ENCODE data around the gene FGF12.

FGF12 gene

GRCh38 chr3:192684151-192684550 is 43.2 kb downstream of the FGF12 start:
- Histone ChIP-seq H3K36me3 (ENCODE audit: control insufficient read depth in 1 of 2, insufficient read depth in 2 of 2, low read length in 2 of 2) (no peaks in the 10 kb centered on the region), H3K27ac (ENCODE audit: low read length) (no peak overlapping the region), H3K4me3 (ENCODE audit: low read depth in 1 of 2, low read length in 2 of 2) (no peak overlapping the region), H3K27me3 (ENCODE audit: low read depth, low read length) (no peaks in the 10 kb centered on the region), H3K9me3 (ENCODE audit: control insufficient read depth in 1 of 2, low read length in 2 of 2) (no peaks in the 10 kb centered on the region), H3K4me1 (ENCODE audit: control insufficient read depth in 1 of 2, insufficient read depth in 2 of 2, low read length in 2 of 2) (no peaks in the 10 kb centered on the region)

- Histone ChIP-seq H3K4me1 (ENCODE audit: control insufficient read depth in 1 of 2, insufficient read depth in 2 of 2, low read length in 2 of 2) (no peaks in the 10 kb centered on the region), H3K27me3 (ENCODE audit: low read depth, low read length) (no peaks in the 10 kb centered on the region), H3K9me3 (ENCODE audit: control insufficient read depth in 1 of 2, low read length in 2 of 2) (no peaks in the 10 kb centered on the region), H3K4me3 (ENCODE audit: low read depth in 1 of 2, low read length in 2 of 2) (no peak overlapping the region), H3K27ac (ENCODE audit: low read length) (no peak overlapping the region), H3K36me3 (ENCODE audit: control insufficient read depth in 1 of 2, insufficient read depth in 2 of 2, low read length in 2 of 2) (no peaks in the 10 kb centered on the region)
Measured at GRCh38 chr3:192675958-192676649, 51.2 kb downstream of the FGF12 start.

- no peak overlapping the region for H3K27ac ChIP-seq (ENCODE audit: low read length)
- H3K4me1 ChIP-seq (ENCODE audit: control insufficient read depth in 1 of 2, insufficient read depth in 2 of 2, low read length in 2 of 2): no peaks in the 10 kb centered on the region
- H3K9me3 ChIP-seq (ENCODE audit: control insufficient read depth in 1 of 2, low read length in 2 of 2): no peaks in the 10 kb centered on the region
- no peak overlapping the region for H3K4me3 ChIP-seq (ENCODE audit: low read depth in 1 of 2, low read length in 2 of 2)
- no peaks in the 10 kb centered on the region for H3K27me3 ChIP-seq (ENCODE audit: low read depth, low read length)
- H3K36me3 ChIP-seq (ENCODE audit: control insufficient read depth in 1 of 2, insufficient read depth in 2 of 2, low read length in 2 of 2): no peaks in the 10 kb centered on the region
Measured at GRCh38 chr3:192655628-192656027, 71.7 kb downstream of the FGF12 start.

- H3K27ac ChIP-seq (ENCODE audit: low read length): no peak overlapping the region
- no peaks in the 10 kb centered on the region for H3K36me3 ChIP-seq (ENCODE audit: control insufficient read depth in 1 of 2, insufficient read depth in 2 of 2, low read length in 2 of 2)
- no peaks in the 10 kb centered on the region for H3K27me3 ChIP-seq (ENCODE audit: low read depth, low read length)
- no peaks in the 10 kb centered on the region for H3K4me1 ChIP-seq (ENCODE audit: control insufficient read depth in 1 of 2, insufficient read depth in 2 of 2, low read length in 2 of 2)
- H3K4me3 ChIP-seq (ENCODE audit: low read depth in 1 of 2, low read length in 2 of 2): no peak overlapping the region
- no peaks in the 10 kb centered on the region for H3K9me3 ChIP-seq (ENCODE audit: control insufficient read depth in 1 of 2, low read length in 2 of 2)
Measured at GRCh38 chr3:192655040-192655439, 72.3 kb downstream of the FGF12 start.

- Histone ChIP-seq H3K27me3 (ENCODE audit: low read depth, low read length) (no peaks in the 10 kb centered on the region), H3K9me3 (ENCODE audit: control insufficient read depth in 1 of 2, low read length in 2 of 2) (no peaks in the 10 kb centered on the region), H3K36me3 (ENCODE audit: control insufficient read depth in 1 of 2, insufficient read depth in 2 of 2, low read length in 2 of 2) (no peaks in the 10 kb centered on the region), H3K4me3 (ENCODE audit: low read depth in 1 of 2, low read length in 2 of 2) (no peak overlapping the region), H3K4me1 (ENCODE audit: control insufficient read depth in 1 of 2, insufficient read depth in 2 of 2, low read length in 2 of 2) (no peaks in the 10 kb centered on the region), H3K27ac (ENCODE audit: low read length) (no peak overlapping the region)
Measured at GRCh38 chr3:192653862-192654261, 73.5 kb downstream of the FGF12 start.

- Histone ChIP-seq H3K27me3 (ENCODE audit: low read depth, low read length) (no peaks in the 10 kb centered on the region), H3K4me3 (ENCODE audit: low read depth in 1 of 2, low read length in 2 of 2) (no peak overlapping the region), H3K27ac (ENCODE audit: low read length) (no peak overlapping the region), H3K4me1 (ENCODE audit: control insufficient read depth in 1 of 2, insufficient read depth in 2 of 2, low read length in 2 of 2) (no peaks in the 10 kb centered on the region), H3K36me3 (ENCODE audit: control insufficient read depth in 1 of 2, insufficient read depth in 2 of 2, low read length in 2 of 2) (no peaks in the 10 kb centered on the region), H3K9me3 (ENCODE audit: control insufficient read depth in 1 of 2, low read length in 2 of 2) (no peaks in the 10 kb centered on the region)
Measured at GRCh38 chr3:192652727-192653126, 74.6 kb downstream of the FGF12 start.

GRCh38 chr3:192651836-192652512 is 75.4 kb downstream of the FGF12 start:
- Histone ChIP-seq H3K9me3 (ENCODE audit: control insufficient read depth in 1 of 2, low read length in 2 of 2) (no peaks in the 10 kb centered on the region), H3K27ac (ENCODE audit: low read length) (no peak overlapping the region)

GRCh38 chr3:192645437-192645836 is 81.9 kb downstream of the FGF12 start:
- H3K27me3 ChIP-seq (ENCODE audit: low read depth, low read length): no peaks in the 10 kb centered on the region
- no peak overlapping the region for H3K27ac ChIP-seq (ENCODE audit: low read length)
- no peaks in the 10 kb centered on the region for H3K4me1 ChIP-seq (ENCODE audit: control insufficient read depth in 1 of 2, insufficient read depth in 2 of 2, low read length in 2 of 2)
- H3K4me3 ChIP-seq (ENCODE audit: low read depth in 1 of 2, low read length in 2 of 2): no peak overlapping the region
- no peaks in the 10 kb centered on the region for H3K9me3 ChIP-seq (ENCODE audit: control insufficient read depth in 1 of 2, low read length in 2 of 2)
- H3K36me3 ChIP-seq (ENCODE audit: control insufficient read depth in 1 of 2, insufficient read depth in 2 of 2, low read length in 2 of 2): no peaks in the 10 kb centered on the region

More at GRCh38 chr3:192651836-192652512, 75.4 kb downstream of the FGF12 start:
- Histone ChIP-seq H3K27me3 (ENCODE audit: low read depth, low read length) (no peaks in the 10 kb centered on the region), H3K36me3 (ENCODE audit: control insufficient read depth in 1 of 2, insufficient read depth in 2 of 2, low read length in 2 of 2) (no peaks in the 10 kb centered on the region), H3K4me1 (ENCODE audit: control insufficient read depth in 1 of 2, insufficient read depth in 2 of 2, low read length in 2 of 2) (no peaks in the 10 kb centered on the region), H3K4me3 (ENCODE audit: low read depth in 1 of 2, low read length in 2 of 2) (no peak overlapping the region)

GRCh38 chr3:192642651-192643050 is 84.7 kb downstream of the FGF12 start:
- Histone ChIP-seq H3K9me3 (ENCODE audit: control insufficient read depth in 1 of 2, low read length in 2 of 2) (no peaks in the 10 kb centered on the region), H3K4me3 (ENCODE audit: low read depth in 1 of 2, low read length in 2 of 2) (no peak overlapping the region), H3K36me3 (ENCODE audit: control insufficient read depth in 1 of 2, insufficient read depth in 2 of 2, low read length in 2 of 2) (no peaks in the 10 kb centered on the region), H3K4me1 (ENCODE audit: control insufficient read depth in 1 of 2, insufficient read depth in 2 of 2, low read length in 2 of 2) (no peaks in the 10 kb centered on the region), H3K27ac (ENCODE audit: low read length) (no peak overlapping the region), H3K27me3 (ENCODE audit: low read depth, low read length) (no peaks in the 10 kb centered on the region)

GRCh38 chr3:192641919-192642318 is 85.4 kb downstream of the FGF12 start:
- Histone ChIP-seq H3K4me1 (ENCODE audit: control insufficient read depth in 1 of 2, insufficient read depth in 2 of 2, low read length in 2 of 2) (no peaks in the 10 kb centered on the region), H3K4me3 (ENCODE audit: low read depth in 1 of 2, low read length in 2 of 2) (no peak overlapping the region), H3K27me3 (ENCODE audit: low read depth, low read length) (no peaks in the 10 kb centered on the region), H3K27ac (ENCODE audit: low read length) (no peak overlapping the region), H3K9me3 (ENCODE audit: control insufficient read depth in 1 of 2, low read length in 2 of 2) (no peaks in the 10 kb centered on the region), H3K36me3 (ENCODE audit: control insufficient read depth in 1 of 2, insufficient read depth in 2 of 2, low read length in 2 of 2) (no peaks in the 10 kb centered on the region)

- Histone ChIP-seq H3K27ac (ENCODE audit: low read length) (no peak overlapping the region), H3K36me3 (ENCODE audit: control insufficient read depth in 1 of 2, insufficient read depth in 2 of 2, low read length in 2 of 2) (no peaks in the 10 kb centered on the region), H3K27me3 (ENCODE audit: low read depth, low read length) (no peaks in the 10 kb centered on the region), H3K9me3 (ENCODE audit: control insufficient read depth in 1 of 2, low read length in 2 of 2) (no peaks in the 10 kb centered on the region), H3K4me1 (ENCODE audit: control insufficient read depth in 1 of 2, insufficient read depth in 2 of 2, low read length in 2 of 2) (no peaks in the 10 kb centered on the region), H3K4me3 (ENCODE audit: low read depth in 1 of 2, low read length in 2 of 2) (no peak overlapping the region)
Measured at GRCh38 chr3:192639987-192640386, 87.4 kb downstream of the FGF12 start.

GRCh38 chr3:192637803-192638202 is 89.5 kb downstream of the FGF12 start:
- Histone ChIP-seq H3K27ac (ENCODE audit: low read length) (no peak overlapping the region), H3K27me3 (ENCODE audit: low read depth, low read length) (no peaks in the 10 kb centered on the region), H3K9me3 (ENCODE audit: control insufficient read depth in 1 of 2, low read length in 2 of 2) (no peaks in the 10 kb centered on the region), H3K36me3 (ENCODE audit: control insufficient read depth in 1 of 2, insufficient read depth in 2 of 2, low read length in 2 of 2) (no peaks in the 10 kb centered on the region), H3K4me1 (ENCODE audit: control insufficient read depth in 1 of 2, insufficient read depth in 2 of 2, low read length in 2 of 2) (no peaks in the 10 kb centered on the region), H3K4me3 (ENCODE audit: low read depth in 1 of 2, low read length in 2 of 2) (no peak overlapping the region)

All from muscle layer of duodenum (tissue), 2 donors.